Activated CD8-positive, alpha-beta T cell treated with anti-CD3 and anti-CD28 coated beads for 36 hours (primary cell): ENCODE data around the gene NDUFB5. TPM values are rescaled to one million over a fixed set of nuclear protein-coding genes. Genes with fewer than 3 reads are reported as not detected.

Experiments used
- ATAC-seq: fragments of 200-7000 bp; cut with Tn5 transposase; one replicate; pipeline ENCODE4 v1.10.0; 2021; ENCODE audit warnings: mild to moderate bottlenecking, moderate library complexity
- CTCF ChIA-PET: fragments of 350-600 bp; sonication (Branson Sonifier 250); formaldehyde crosslinking; loops from one replicate; lab custom pipeline; 2021; ENCODE audit warnings: antibody characterized with exemption; lab: Charles Lee
- POLR2A ChIA-PET: fragments of 350-600 bp; sonication (Branson Sonifier 250); formaldehyde crosslinking; loops from one replicate; lab custom pipeline; 2021; ENCODE audit warnings: antibody characterized with exemption; lab: Charles Lee
- DNase-seq: peaks from one replicate; pipeline ENCODE4 v3.0.0-alpha.2; 2020
- H3K27ac Mint-ChIP-seq: one replicate; pipeline ENCODE4 v1.8.0; 2021; ENCODE audit warnings: mild to moderate bottlenecking, mixed read lengths
- H3K27me3 Mint-ChIP-seq: one replicate; pipeline ENCODE4 v1.8.0; 2021; ENCODE audit warnings: mixed read lengths
- H3K36me3 Mint-ChIP-seq: one replicate; pipeline ENCODE4 v1.8.0; 2021; ENCODE audit warnings: low read depth, mixed read lengths
- H3K4me1 Mint-ChIP-seq: one replicate; pipeline ENCODE4 v1.8.0; 2021; ENCODE audit warnings: low read depth, mixed read lengths
- H3K4me3 Mint-ChIP-seq: one replicate; pipeline ENCODE4 v1.8.0; 2021; ENCODE audit warnings: mild to moderate bottlenecking, moderate library complexity, mixed read lengths
- H3K9me3 Mint-ChIP-seq: one replicate; pipeline ENCODE4 v1.8.0; 2021; ENCODE audit warnings: mixed read lengths
- CTCF ChIP-seq: fragments of 200-600 bp; IDR thresholded peaks from one replicate; pipeline ENCODE4 v1.8.0; 2022; ENCODE audit warnings: antibody characterized with exemption, mild to moderate bottlenecking
- intact Hi-C: fragments of 100-400 bp; cut with micrococcal nuclease; formaldehyde crosslinking; loops from one replicate; pipeline ENCODE4 v1.10.0; 2022
- total RNA-seq, 2 experiments: library from RNA; stranded (reverse); gene quantifications; one replicate each; pipeline ENCODE4 v1.2.3, GENCODE V29; 2021

NDUFB5 gene
- total RNA-seq, 2 experiments from 2014 or later: 110 to 113 TPM

GRCh38 chr3:179563271-179563783 lies 41.3 kb upstream of the NDUFB5 start:
- peak; percentile 88 for DNase-seq
- Mint-ChIP-seq H3K27ac (peak overlapping the region; percentile 95), H3K27me3 (peaks cover 3% of the 10 kb centered on the region), H3K4me1 (peaks cover 29% of the 10 kb centered on the region), H3K9me3 (no peaks in the 10 kb centered on the region), H3K4me3 (peak overlapping the region; percentile 86), H3K36me3 (peaks cover 5% of the 10 kb centered on the region)
- ChIA-PET CTCF (interaction anchor here (0.6 to 1.7 kb wide), 4 partner anchors 41 to 1052 kb away, joined by 3 to 6 read pairs (median 4); partner anchors contain the start of genes MRPL47 and NDUFB5), POLR2A (interaction anchor here (0.6 to 1.9 kb wide), 8 partner anchors 15 to 491 kb away, joined by 3 to 10 read pairs (median 5); partner anchors contain the start of genes MFN1, MRPL47, NDUFB5 and PIK3CA)
- peak; percentile 52 for ATAC-seq
- intact Hi-C loops: loop anchor here (5.0 to 10.0 kb wide), 4 partner anchors 39 to 549 kb away; partner anchors contain the start of genes MFN1, MRPL47, NDUFB5 and ZNF639
- TF ChIP-seq CTCF: peak; percentile 48

- ATAC-seq: peak; percentile 22
- Mint-ChIP-seq H3K4me1 (peaks cover 32% of the 10 kb centered on the region), H3K27ac (peak overlapping the region; percentile 66), H3K36me3 (peaks cover 11% of the 10 kb centered on the region), H3K27me3 (no peaks in the 10 kb centered on the region), H3K9me3 (no peaks in the 10 kb centered on the region), H3K4me3 (peak overlapping the region; percentile 20)
- ChIA-PET CTCF (no interaction called here), POLR2A (interaction anchor here (1.0 to 3.1 kb wide), 4 partner anchors 12 to 242 kb away, joined by 3 to 9 read pairs (median 4); partner anchors contain the start of genes MRPL47, NDUFB5 and ZNF639)
- peak; percentile 17 for DNase-seq
- no peak for TF ChIP-seq CTCF
- intact Hi-C loops: loop anchor here (10.0 kb wide), 1 partner anchor 551 kb away; no protein-coding TSS in a partner anchor
These were observed 39.1 kb upstream of the NDUFB5 start for GRCh38 chr3:179565496-179565895.

GRCh38 chr3:179580992-179581391 lies 23.6 kb upstream of the NDUFB5 start:
- DNase-seq (no peak), ATAC-seq (no peak)
- Mint-ChIP-seq H3K4me1 (no peaks in the 10 kb centered on the region), H3K36me3 (peaks cover 31% of the 10 kb centered on the region), H3K27me3 (no peaks in the 10 kb centered on the region), H3K27ac (no peak overlapping the region), H3K9me3 (no peaks in the 10 kb centered on the region), H3K4me3 (no peak overlapping the region)
- intact Hi-C loops: no loop called here
- no peak for TF ChIP-seq CTCF
- POLR2A ChIA-PET: no interaction called here
- CTCF ChIA-PET: no interaction called here

- H3K4me3 Mint-ChIP-seq: no peak overlapping the region
- peaks cover 35% of the 10 kb centered on the region for H3K36me3 Mint-ChIP-seq
- no peaks in the 10 kb centered on the region for H3K9me3 Mint-ChIP-seq
- peaks cover 8% of the 10 kb centered on the region for H3K4me1 Mint-ChIP-seq
- ChIA-PET POLR2A (no interaction called here), CTCF (interaction anchor here (0.6 to 1.1 kb wide), 2 partner anchors 9 to 20 kb away, joined by 3 read pairs; no protein-coding TSS in a partner anchor)
- intact Hi-C loops: no loop called here
- peak; percentile 73 for ATAC-seq
- H3K27ac Mint-ChIP-seq: peak overlapping the region; percentile 74
- no peaks in the 10 kb centered on the region for H3K27me3 Mint-ChIP-seq
- no peak for TF ChIP-seq CTCF
- DNase-seq: no peak
These were observed 15.5 kb upstream of the NDUFB5 start for GRCh38 chr3:179589143-179589542.

- peak overlapping the region; percentile 52 for H3K27ac Mint-ChIP-seq
- no peaks in the 10 kb centered on the region for H3K9me3 Mint-ChIP-seq
- no peak for DNase-seq
- ChIA-PET CTCF (interaction anchor here (1.5 kb wide), 1 partner anchor 14 kb away, joined by 5 read pairs; the partner anchor contains the start of gene NDUFB5), POLR2A (no interaction called here)
- no peak for TF ChIP-seq CTCF
- no peaks in the 10 kb centered on the region for H3K27me3 Mint-ChIP-seq
- H3K4me3 Mint-ChIP-seq: no peak overlapping the region
- intact Hi-C loops: no loop called here
- peaks cover 32% of the 10 kb centered on the region for H3K36me3 Mint-ChIP-seq
- peaks cover 8% of the 10 kb centered on the region for H3K4me1 Mint-ChIP-seq
- no peak for ATAC-seq
These were observed 13.9 kb upstream of the NDUFB5 start for GRCh38 chr3:179590669-179591068.
